ENCODE results near the gene ZNF358.

ZNF358 gene

DNA sequence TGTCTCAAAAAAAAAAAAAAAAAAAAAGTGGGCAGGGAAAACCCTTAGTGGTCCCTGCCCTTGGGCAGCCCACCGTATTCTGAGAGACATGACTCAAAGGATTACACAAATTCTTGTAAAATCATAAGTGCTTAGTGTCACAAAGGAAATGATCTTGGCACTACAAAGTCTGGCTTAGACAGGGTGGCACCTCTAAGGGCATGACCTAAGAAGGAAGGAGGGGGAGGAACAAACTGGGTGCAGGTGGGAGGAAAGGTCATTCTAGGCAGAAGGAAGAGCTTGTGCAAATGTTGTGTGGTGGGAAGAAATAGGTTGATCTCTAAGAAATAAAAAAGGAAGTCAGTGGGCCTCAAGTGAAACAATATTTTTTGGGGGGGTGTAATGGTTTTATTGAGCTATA lies 30.0 kb downstream of the ZNF358 start:
- TF ChIP-seq, protein P1, sequence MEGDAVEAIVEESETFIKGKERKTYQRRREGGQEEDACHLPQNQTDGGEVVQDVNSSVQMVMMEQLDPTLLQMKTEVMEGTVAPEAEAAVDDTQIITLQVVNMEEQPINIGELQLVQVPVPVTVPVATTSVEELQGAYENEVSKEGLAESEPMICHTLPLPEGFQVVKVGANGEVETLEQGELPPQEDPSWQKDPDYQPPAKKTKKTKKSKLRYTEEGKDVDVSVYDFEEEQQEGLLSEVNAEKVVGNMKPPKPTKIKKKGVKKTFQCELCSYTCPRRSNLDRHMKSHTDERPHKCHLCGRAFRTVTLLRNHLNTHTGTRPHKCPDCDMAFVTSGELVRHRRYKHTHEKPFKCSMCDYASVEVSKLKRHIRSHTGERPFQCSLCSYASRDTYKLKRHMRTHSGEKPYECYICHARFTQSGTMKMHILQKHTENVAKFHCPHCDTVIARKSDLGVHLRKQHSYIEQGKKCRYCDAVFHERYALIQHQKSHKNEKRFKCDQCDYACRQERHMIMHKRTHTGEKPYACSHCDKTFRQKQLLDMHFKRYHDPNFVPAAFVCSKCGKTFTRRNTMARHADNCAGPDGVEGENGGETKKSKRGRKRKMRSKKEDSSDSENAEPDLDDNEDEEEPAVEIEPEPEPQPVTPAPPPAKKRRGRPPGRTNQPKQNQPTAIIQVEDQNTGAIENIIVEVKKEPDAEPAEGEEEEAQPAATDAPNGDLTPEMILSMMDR (IDR thresholded peaks at IDR 0.05): no peak
- Histone ChIP-seq H3K9ac (no peak overlapping the region), H3K4me1 (no peaks in the 10 kb centered on the region), H3K4me3 (ENCODE audit: low read depth, low read length) (no peak overlapping the region), H3K4me2 (ENCODE audit: low read length) (no peak overlapping the region), H3K27ac (no peak overlapping the region), H3K79me2 (no peaks in the 10 kb centered on the region), H2AFZ (no peak overlapping the region), H3K9me3 (ENCODE audit: control insufficient read depth, low read length) (no peaks in the 10 kb centered on the region), H3K36me3 (ENCODE audit: control insufficient read depth, insufficient read depth, low read length) (no peaks in the 10 kb centered on the region), H3K27me3 (ENCODE audit: control insufficient read depth, insufficient read depth, low read length) (no peaks in the 10 kb centered on the region)

DNA sequence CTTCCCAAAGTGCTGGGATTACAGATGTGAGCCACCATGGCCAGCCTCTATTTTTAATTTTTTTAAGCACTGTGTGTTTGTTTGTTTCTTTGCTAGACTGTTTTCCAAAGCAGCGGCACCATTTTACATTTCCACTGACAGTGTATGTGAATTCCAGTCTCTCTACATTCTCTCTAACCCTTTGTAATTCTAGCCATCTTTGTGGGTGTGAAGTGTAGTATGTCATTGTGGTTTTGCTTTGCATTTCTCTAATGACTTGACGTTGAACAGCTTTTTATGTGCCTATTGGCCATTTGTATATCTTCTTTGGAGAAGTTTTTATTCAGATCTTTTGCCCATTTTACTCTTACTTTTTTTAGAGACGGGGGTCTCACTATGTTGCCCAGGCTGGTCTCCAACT lies 31.3 kb downstream of the ZNF358 start:
- Histone ChIP-seq H3K9ac (no peak overlapping the region), H3K27ac (no peak overlapping the region), H2AFZ (no peak overlapping the region), H3K4me2 (ENCODE audit: low read length) (no peak overlapping the region), H3K9me3 (ENCODE audit: control insufficient read depth, low read length) (no peaks in the 10 kb centered on the region), H3K36me3 (ENCODE audit: control insufficient read depth, insufficient read depth, low read length) (no peaks in the 10 kb centered on the region), H3K79me2 (no peaks in the 10 kb centered on the region), H3K4me1 (peaks cover 2% of the 10 kb centered on the region), H3K4me3 (ENCODE audit: low read depth, low read length) (no peak overlapping the region), H3K27me3 (ENCODE audit: control insufficient read depth, insufficient read depth, low read length) (no peaks in the 10 kb centered on the region)
- TF ChIP-seq, protein P1 (IDR thresholded peaks at IDR 0.05): no peak

DNA sequence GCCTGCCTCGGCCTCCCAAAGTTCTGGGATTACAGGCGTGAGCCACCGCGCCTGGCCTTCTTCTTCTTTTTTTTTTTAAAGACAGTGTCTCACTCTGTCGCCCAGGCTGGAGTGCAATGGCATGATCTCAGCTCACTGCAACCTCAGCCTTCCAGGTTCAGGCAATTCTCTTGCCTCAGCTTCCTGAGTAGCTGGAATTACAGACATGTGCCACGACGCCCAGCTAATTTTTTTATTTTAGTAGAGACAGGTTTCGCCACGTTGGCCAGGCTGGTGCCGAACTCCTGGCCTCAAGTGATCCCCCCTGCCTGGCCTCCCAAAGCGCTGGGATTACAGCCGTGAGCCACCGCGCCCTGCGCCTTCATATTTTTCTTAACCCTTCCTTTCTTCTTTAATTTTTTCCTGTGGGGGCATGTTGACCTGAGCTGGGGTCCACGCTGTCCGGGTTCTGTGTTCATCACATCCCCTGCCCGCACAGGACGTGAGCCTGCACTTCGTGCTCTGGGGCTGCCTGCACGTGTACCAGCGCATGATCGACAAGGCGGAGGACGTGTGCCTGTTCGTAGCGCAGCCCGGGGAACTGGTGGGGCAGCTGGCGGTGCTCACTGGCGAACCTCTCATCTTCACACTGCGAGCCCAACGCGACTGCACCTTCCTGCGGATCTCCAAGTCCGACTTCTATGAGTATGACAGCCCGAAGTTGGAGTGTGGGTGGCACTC lies 33.7 kb downstream of the ZNF358 start:
- H3K4me2 ChIP-seq (ENCODE audit: low read length): no peak overlapping the region
- H3K27ac ChIP-seq: no peak overlapping the region
- no peaks in the 10 kb centered on the region for H3K36me3 ChIP-seq (ENCODE audit: control insufficient read depth, insufficient read depth, low read length)
- H3K9ac ChIP-seq: no peak overlapping the region
- H3K9me3 ChIP-seq (ENCODE audit: control insufficient read depth, low read length): no peaks in the 10 kb centered on the region
- TF ChIP-seq, protein P1 (IDR thresholded peaks at IDR 0.05): no peak
- no peaks in the 10 kb centered on the region for H3K79me2 ChIP-seq
- peaks cover 2% of the 10 kb centered on the region for H3K4me1 ChIP-seq
- no peaks in the 10 kb centered on the region for H3K27me3 ChIP-seq (ENCODE audit: control insufficient read depth, insufficient read depth, low read length)
- H2AFZ ChIP-seq: no peak overlapping the region
- H3K4me3 ChIP-seq (ENCODE audit: low read depth, low read length): no peak overlapping the region

DNA sequence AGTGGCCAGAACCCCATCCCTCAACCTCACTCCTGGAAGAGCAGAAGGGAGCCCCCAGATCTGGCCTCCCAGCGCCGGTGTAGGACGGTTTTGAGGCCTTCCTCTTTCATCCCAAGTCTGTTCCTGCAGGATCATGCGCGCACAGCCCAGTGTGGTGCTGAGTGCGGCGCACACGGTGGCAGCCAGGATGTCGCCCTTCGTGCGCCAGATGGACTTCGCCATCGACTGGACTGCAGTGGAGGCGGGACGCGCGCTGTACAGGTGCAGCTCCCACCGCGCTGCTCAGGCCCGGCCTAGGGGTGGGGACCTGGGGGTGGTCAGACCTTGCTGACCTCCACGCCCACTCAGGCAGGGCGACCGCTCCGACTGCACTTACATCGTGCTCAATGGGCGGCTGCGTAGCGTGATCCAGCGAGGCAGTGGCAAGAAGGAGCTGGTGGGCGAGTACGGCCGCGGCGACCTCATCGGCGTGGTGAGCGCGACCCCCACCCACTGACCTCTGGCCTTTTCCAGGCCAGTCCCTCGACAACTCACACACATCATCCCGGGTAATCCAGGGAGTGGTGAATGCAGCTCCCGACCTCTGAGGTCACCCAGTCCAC lies 34.4 kb downstream of the ZNF358 start:
- H3K9ac ChIP-seq: no peak overlapping the region
- no peaks in the 10 kb centered on the region for H3K36me3 ChIP-seq (ENCODE audit: control insufficient read depth, insufficient read depth, low read length)
- H3K4me2 ChIP-seq (ENCODE audit: low read length): no peak overlapping the region
- no peak overlapping the region for H3K27ac ChIP-seq
- H3K4me1 ChIP-seq: peaks cover 2% of the 10 kb centered on the region
- no peak overlapping the region for H3K4me3 ChIP-seq (ENCODE audit: low read depth, low read length)
- H3K9me3 ChIP-seq (ENCODE audit: control insufficient read depth, low read length): no peaks in the 10 kb centered on the region
- no peaks in the 10 kb centered on the region for H3K79me2 ChIP-seq
- TF ChIP-seq, protein P1 (IDR thresholded peaks at IDR 0.05): no peak
- H2AFZ ChIP-seq: no peak overlapping the region
- no peaks in the 10 kb centered on the region for H3K27me3 ChIP-seq (ENCODE audit: control insufficient read depth, insufficient read depth, low read length)

All from parathyroid adenoma (tissue), 2 donors.